HEK293 (cell line): ENCODE measurements around the gene TRAF4.

Experiments used
- BCL11B ChIP-seq: fragments of 450-650 bp; formaldehyde crosslinking; IDR thresholded peaks from 2 replicates; pipeline ENCODE4 v1.5.1; 2016; ENCODE audit warnings: low read depth, missing biosample characterization, missing genetic modification characterization
- GLI4 ChIP-seq: fragments of 450-650 bp; formaldehyde crosslinking; IDR thresholded peaks from 2 replicates; pipeline ENCODE4 v1.5.1; 2016; ENCODE audit warnings: missing biosample characterization, missing genetic modification characterization
- HOXA7 ChIP-seq: sonication (generic); formaldehyde crosslinking; IDR thresholded peaks from 2 replicates; pipeline ENCODE4 v1.8.1; 2022; ENCODE audit warnings: missing genetic modification reagents, borderline replicate concordance
- KLF16 ChIP-seq: fragments of 450-650 bp; formaldehyde crosslinking; IDR thresholded peaks from 2 replicates; pipeline ENCODE4 v1.5.1; 2017; ENCODE audit warnings: missing biosample characterization, missing genetic modification characterization
- MZF1 ChIP-seq: fragments of 450-650 bp; formaldehyde crosslinking; IDR thresholded peaks from 2 replicates; pipeline ENCODE4 v1.5.1; 2017; ENCODE audit warnings: missing biosample characterization, missing genetic modification characterization, borderline replicate concordance
- OSR2 ChIP-seq: fragments of 450-650 bp; formaldehyde crosslinking; IDR thresholded peaks from 2 replicates; pipeline ENCODE4 v1.5.1; 2016; ENCODE audit warnings: missing biosample characterization, missing genetic modification characterization
- PATZ1 ChIP-seq: fragments of 450-650 bp; formaldehyde crosslinking; IDR thresholded peaks from 2 replicates; pipeline ENCODE4 v1.5.1; 2016; ENCODE audit warnings: missing biosample characterization, missing genetic modification characterization
- SP3 ChIP-seq: fragments of 450-650 bp; formaldehyde crosslinking; IDR thresholded peaks from 2 replicates; pipeline ENCODE4 v1.5.1; 2016; ENCODE audit warnings: missing biosample characterization, missing genetic modification characterization
- TCF7L2 ChIP-seq: IDR thresholded peaks from 2 replicates; pipeline ENCODE4 v1.6.1; 2011; ENCODE audit warnings: low read depth, mild to moderate bottlenecking, inconsistent platforms, low read length, moderate library complexity, borderline replicate concordance
- ZBTB1 ChIP-seq: fragments of 450-650 bp; formaldehyde crosslinking; IDR thresholded peaks from 2 replicates; pipeline ENCODE4 v1.5.1; 2016; ENCODE audit warnings: missing biosample characterization, missing genetic modification characterization
- ZBTB49 ChIP-seq: fragments of 450-650 bp; formaldehyde crosslinking; IDR thresholded peaks from 2 replicates; pipeline ENCODE4 v1.5.1; 2016; ENCODE audit warnings: missing biosample characterization, missing genetic modification characterization, low read depth
- ZIC2 ChIP-seq: fragments of 450-650 bp; formaldehyde crosslinking; IDR thresholded peaks from 2 replicates; pipeline ENCODE4 v1.5.1; 2016; ENCODE audit warnings: missing biosample characterization, missing genetic modification characterization
- ZNF138 ChIP-seq: fragments of 450-650 bp; formaldehyde crosslinking; IDR thresholded peaks from 2 replicates; pipeline ENCODE4 v1.5.1; 2016; ENCODE audit warnings: missing biosample characterization, missing genetic modification characterization, borderline replicate concordance
- ZNF140 ChIP-seq: fragments of 450-650 bp; formaldehyde crosslinking; IDR thresholded peaks from 2 replicates; pipeline ENCODE4 v1.5.1; 2016; ENCODE audit warnings: missing biosample characterization, missing genetic modification characterization
- ZNF169 ChIP-seq: fragments of 450-650 bp; formaldehyde crosslinking; IDR thresholded peaks from 2 replicates; pipeline ENCODE4 v1.5.1; 2016; ENCODE audit warnings: missing biosample characterization, missing genetic modification characterization
- ZNF19 ChIP-seq: fragments of 450-650 bp; formaldehyde crosslinking; IDR thresholded peaks from 2 replicates; pipeline ENCODE4; 2016; ENCODE audit warnings: missing biosample characterization, missing genetic modification characterization, low read depth
- ZNF2 ChIP-seq: fragments of 450-650 bp; formaldehyde crosslinking; IDR thresholded peaks from 2 replicates; pipeline ENCODE4 v1.5.1; 2016; ENCODE audit warnings: missing biosample characterization, missing genetic modification characterization
- ZNF214 ChIP-seq: fragments of 450-650 bp; formaldehyde crosslinking; IDR thresholded peaks from 2 replicates; pipeline ENCODE4 v1.5.1; 2017; ENCODE audit warnings: missing biosample characterization, mild to moderate bottlenecking, missing genetic modification characterization, borderline replicate concordance
- ZNF23 ChIP-seq: fragments of 450-650 bp; formaldehyde crosslinking; IDR thresholded peaks from 2 replicates; pipeline ENCODE4 v1.5.1; 2016; ENCODE audit warnings: missing biosample characterization, missing genetic modification characterization, borderline replicate concordance
- ZNF239 ChIP-seq: fragments of 450-650 bp; formaldehyde crosslinking; IDR thresholded peaks from 2 replicates; pipeline ENCODE4 v1.5.1; 2016; ENCODE audit warnings: missing biosample characterization, missing genetic modification characterization
- ZNF248 ChIP-seq: fragments of 450-650 bp; formaldehyde crosslinking; IDR thresholded peaks from 2 replicates; pipeline ENCODE4 v1.5.1; 2017; ENCODE audit warnings: missing biosample characterization, missing genetic modification characterization
- ZNF280D ChIP-seq: fragments of 450-650 bp; formaldehyde crosslinking; IDR thresholded peaks from 2 replicates; pipeline ENCODE4 v1.5.1; 2016; ENCODE audit warnings: missing biosample characterization, missing genetic modification characterization
- ZNF311 ChIP-seq: fragments of 450-650 bp; formaldehyde crosslinking; IDR thresholded peaks from 2 replicates; pipeline ENCODE4 v1.5.1; 2017; ENCODE audit warnings: missing biosample characterization, missing genetic modification characterization, borderline replicate concordance
- ZNF501 ChIP-seq: fragments of 450-650 bp; formaldehyde crosslinking; IDR thresholded peaks from 2 replicates; pipeline ENCODE4 v1.5.1; 2016; ENCODE audit warnings: missing biosample characterization, missing genetic modification characterization
- ZNF510 ChIP-seq: fragments of 450-650 bp; formaldehyde crosslinking; IDR thresholded peaks from 2 replicates; pipeline ENCODE4 v1.5.1; 2018; ENCODE audit warnings: mild to moderate bottlenecking, missing genetic modification characterization, missing biosample characterization; ENCODE audit not compliant: insufficient replicate concordance
- ZNF585B ChIP-seq: fragments of 450-650 bp; formaldehyde crosslinking; IDR thresholded peaks from 2 replicates; pipeline ENCODE4 v1.5.1; 2016; ENCODE audit warnings: missing biosample characterization, missing genetic modification characterization
- ZNF610 ChIP-seq: fragments of 450-650 bp; formaldehyde crosslinking; IDR thresholded peaks from 2 replicates; pipeline ENCODE4 v1.5.1; 2016; ENCODE audit warnings: missing biosample characterization, missing genetic modification characterization, borderline replicate concordance
- ZNF670 ChIP-seq: fragments of 450-650 bp; formaldehyde crosslinking; IDR thresholded peaks from 2 replicates; pipeline ENCODE4 v1.5.1; 2016; ENCODE audit warnings: missing biosample characterization, missing genetic modification characterization, low read depth
- TF ChIP-seq, protein P1 (sequence below): fragments of 450-650 bp; formaldehyde crosslinking; IDR thresholded peaks from 2 replicates; pipeline ENCODE4 v1.5.1; 2016; ENCODE audit warnings: missing biosample characterization, missing genetic modification characterization

Gene TRAF4

GRCh38 chr17:28710861-28711722, 32.7 kb upstream of the TRAF4 start (continued):
- TF ChIP-seq TCF7L2 (no peak), ZNF501 (peak; percentile 98), BCL11B (tag by site-specific recombination) (peak; percentile 75; the same call in 1 of the 2 replicates), ZNF248 (no peak), GLI4 (tag by site-specific recombination) (0 out of 2 replicates have a peak, but pooled peaks have one; percentile 50), ZNF585B (tag by site-specific recombination) (no peak), ZNF610 (tag by site-specific recombination) (peak; percentile 40; the same call in 1 of the 2 replicates), ZNF140 (tag by site-specific recombination) (no peak), ZNF214 (no peak), ZNF2 (tag by site-specific recombination) (0 out of 2 replicates have a peak, but pooled peaks have one; percentile 30), ZNF510 (tag by site-specific recombination) (no peak), HOXA7 (CRISPR knock-in tag) (no peak), ZNF138 (no peak), ZNF280D (tag by site-specific recombination) (no peak), PATZ1 (tag by site-specific recombination) (peak; percentile 67), ZNF311 (no peak), SP3 (tag by site-specific recombination) (peak; percentile 90), OSR2 (no peak), ZIC2 (peak; percentile 35; the same call in 1 of the 2 replicates), ZBTB1 (tag by site-specific recombination) (no peak), ZBTB49 (tag by site-specific recombination) (no peak), ZNF23 (no peak), KLF16 (tag by site-specific recombination) (peak; percentile 76), MZF1 (tag by site-specific recombination) (peak; percentile 31; the same call in 1 of the 2 replicates), ZNF239 (tag by site-specific recombination) (no peak), ZNF169 (tag by site-specific recombination) (no peak), ZNF670 (tag by site-specific recombination) (no peak), ZNF19 (tag by site-specific recombination) (no peak)
- TF ChIP-seq, protein P1, sequence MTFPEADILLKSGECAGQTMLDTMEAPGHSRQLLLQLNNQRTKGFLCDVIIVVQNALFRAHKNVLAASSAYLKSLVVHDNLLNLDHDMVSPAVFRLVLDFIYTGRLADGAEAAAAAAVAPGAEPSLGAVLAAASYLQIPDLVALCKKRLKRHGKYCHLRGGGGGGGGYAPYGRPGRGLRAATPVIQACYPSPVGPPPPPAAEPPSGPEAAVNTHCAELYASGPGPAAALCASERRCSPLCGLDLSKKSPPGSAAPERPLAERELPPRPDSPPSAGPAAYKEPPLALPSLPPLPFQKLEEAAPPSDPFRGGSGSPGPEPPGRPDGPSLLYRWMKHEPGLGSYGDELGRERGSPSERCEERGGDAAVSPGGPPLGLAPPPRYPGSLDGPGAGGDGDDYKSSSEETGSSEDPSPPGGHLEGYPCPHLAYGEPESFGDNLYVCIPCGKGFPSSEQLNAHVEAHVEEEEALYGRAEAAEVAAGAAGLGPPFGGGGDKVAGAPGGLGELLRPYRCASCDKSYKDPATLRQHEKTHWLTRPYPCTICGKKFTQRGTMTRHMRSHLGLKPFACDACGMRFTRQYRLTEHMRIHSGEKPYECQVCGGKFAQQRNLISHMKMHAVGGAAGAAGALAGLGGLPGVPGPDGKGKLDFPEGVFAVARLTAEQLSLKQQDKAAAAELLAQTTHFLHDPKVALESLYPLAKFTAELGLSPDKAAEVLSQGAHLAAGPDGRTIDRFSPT (tag by site-specific recombination): peak; percentile 97
